Mucosa of descending colon (tissue), 3 donors: ENCODE measurements around the gene RGS11. TPM values are rescaled to one million over a fixed set of nuclear protein-coding genes. Genes with fewer than 3 reads are reported as not detected.

Source experiments
- ATAC-seq: fragments of 200-7000 bp; cut with Tn5 transposase; one replicate; pipeline ENCODE4 v1.9.1; 2020; ENCODE audit warnings: mild to moderate bottlenecking, moderate library complexity
- DNase-seq, 3 donors: peaks; one replicate each; pipeline ENCODE4 v3.0.0-alpha.2; 2020
- H3K36me3 ChIP-seq: fragments of 200-600 bp; one replicate; pipeline ENCODE4 v1.8.0; 2021; ENCODE audit warnings: low read depth, mild to moderate bottlenecking
- H3K4me1 ChIP-seq: fragments of 200-600 bp; one replicate; pipeline ENCODE4 v1.8.0; 2021; ENCODE audit warnings: low read depth, mild to moderate bottlenecking
- H3K4me3 ChIP-seq: fragments of 200-600 bp; one replicate; pipeline ENCODE4 v1.8.0; 2021; ENCODE audit warnings: mild to moderate bottlenecking
- H3K9me3 ChIP-seq: fragments of 200-600 bp; one replicate; pipeline ENCODE4 v1.8.0; 2021; ENCODE audit warnings: mild to moderate bottlenecking
- intact Hi-C, 2 donors: fragments of 100-400 bp; cut with DNase I in 1 of 2; cut with micrococcal nuclease in 1 of 2; formaldehyde crosslinking; loops; one replicate each; pipeline versions ENCODE4 v1.11.0 to v1.11.1; 2022; cut with DNase I, micrococcal nuclease
- long read RNA-seq, 2 donors: library from polyadenylated mRNA; unstranded; transcript quantifications; one replicate each; pipeline ENCODE4 v2.0.0, GENCODE V29; 2019 to 2021
- total RNA-seq, 3 donors: library from RNA; stranded (reverse); fragmentation: NEBNext Ultra II Directional in 2 of 3; extraction: Animal tissue kit (Norgen Biotek cat#: 25700) in 2 of 3; gene quantifications; one replicate each; pipeline versions ENCODE4 v1.2.1 to v1.2.4, GENCODE V29; 2021 to 2023
- TF ChIP-seq, protein P1 (sequence below): fragments of 200-600 bp; IDR thresholded peaks from one replicate; pipeline ENCODE4 v1.8.0; 2022; ENCODE audit warnings: antibody characterized with exemption, mild to moderate bottlenecking
- donor health status: DM: no; HTN: no; CAD: no; lungs with moderate emphysema.
- donor health status: DM: no; HTN: no; CAD: no.
- donor health status: DM: no; HTN: yes; CAD: no.

Gene RGS11
- 10 to 100 TPM in 1 of 3 donors, 1 to 10 TPM in 2; 2.6 to 10.0 (median 8.1) TPM for total RNA-seq
- long read RNA-seq, donor 1, partial matches to known transcripts, result 3 of 11 reads
- long read RNA-seq, donor 1, other reads (novel, unspliced or antisense), result 8 of 11 reads
- long read RNA-seq, donor 2, partial matches to known transcripts, result 0 of 1 reads
- long read RNA-seq, donor 2, other reads (novel, unspliced or antisense), result 1 of 1 reads

DNA sequence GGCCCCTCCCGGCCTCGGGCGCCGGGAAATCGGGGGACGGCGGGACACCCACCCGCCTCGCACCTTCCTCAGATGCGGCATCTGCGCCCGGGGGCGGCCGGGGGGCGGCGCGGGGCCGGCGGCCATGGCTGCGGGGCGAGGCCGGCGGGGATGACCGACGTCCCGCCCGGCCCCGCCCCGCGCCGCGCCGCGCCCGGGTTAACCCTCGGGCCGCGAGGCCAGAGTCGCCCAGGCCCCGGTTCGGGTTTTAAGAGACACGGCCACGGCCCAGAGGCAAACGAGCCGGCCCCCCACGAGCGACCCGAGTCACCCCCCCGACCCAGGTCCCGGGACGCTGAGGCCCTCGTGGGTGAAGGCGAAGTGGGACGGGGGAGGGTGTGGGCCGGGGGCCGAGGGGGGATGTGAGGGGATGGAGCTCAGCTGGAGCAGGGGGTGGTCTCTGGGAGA lies at the start of gene RGS11:
RGS11 (minus strand) TSS at position 159 of the 447 bp plus-strand sequence; CDS start at position 126, 33 bp downstream.
- peak; percentile 39 for ATAC-seq
- intact Hi-C loops, result no loop called here

DNA sequence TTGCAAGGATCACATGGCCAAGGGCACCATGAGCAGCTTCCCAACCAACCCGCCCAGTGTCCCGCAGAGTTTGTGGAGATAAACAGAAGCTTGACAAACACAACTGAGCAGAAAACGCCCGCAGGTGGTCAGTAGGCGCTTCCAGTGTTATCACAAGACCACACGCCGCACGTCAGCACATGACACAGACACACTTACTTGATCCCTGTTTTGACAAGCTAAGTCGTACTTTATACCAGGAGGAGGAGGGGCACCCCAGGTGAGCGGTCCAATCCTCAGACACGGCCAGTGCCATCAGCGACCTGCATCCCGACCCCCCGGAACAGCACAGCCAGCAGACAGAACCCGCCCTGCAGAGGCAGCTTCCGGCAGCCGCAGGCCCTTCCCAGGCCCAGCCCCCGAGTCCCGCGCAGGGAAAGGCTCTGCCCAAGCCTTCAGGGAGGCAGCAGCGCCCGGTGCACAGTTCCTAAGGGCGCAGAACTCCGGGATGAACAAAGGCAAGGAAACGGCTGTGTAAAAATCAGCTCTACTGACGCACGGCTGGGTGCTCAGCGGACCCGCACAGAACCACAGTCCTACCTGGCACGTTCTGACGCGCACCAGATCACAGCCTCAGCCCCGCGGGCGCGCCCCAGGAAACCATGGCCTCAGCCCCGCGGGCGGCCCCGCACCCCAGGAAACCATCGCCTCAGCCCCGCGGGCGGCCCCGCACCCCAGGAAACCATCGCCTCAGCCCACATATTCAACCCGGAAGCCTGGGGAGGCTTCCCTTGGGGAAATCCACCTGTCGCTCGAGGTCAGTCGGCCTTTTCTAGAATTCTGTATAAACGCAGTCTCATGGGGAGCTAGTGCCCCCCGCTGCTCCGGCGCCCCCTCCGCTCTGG lies 48.9 kb upstream of the RGS11 start:
- ATAC-seq (peak; percentile 44), DNase-seq (peak; percentile 57 to 82 (median 75))
- Histone ChIP-seq H3K4me3 (no peak overlapping the region), H3K36me3 (no peaks in the 10 kb centered on the region), H3K9me3 (no peaks in the 10 kb centered on the region), H3K4me1 (peaks cover 49% of the 10 kb centered on the region)
- intact Hi-C loops, result no loop called here
- TF ChIP-seq, protein P1, sequence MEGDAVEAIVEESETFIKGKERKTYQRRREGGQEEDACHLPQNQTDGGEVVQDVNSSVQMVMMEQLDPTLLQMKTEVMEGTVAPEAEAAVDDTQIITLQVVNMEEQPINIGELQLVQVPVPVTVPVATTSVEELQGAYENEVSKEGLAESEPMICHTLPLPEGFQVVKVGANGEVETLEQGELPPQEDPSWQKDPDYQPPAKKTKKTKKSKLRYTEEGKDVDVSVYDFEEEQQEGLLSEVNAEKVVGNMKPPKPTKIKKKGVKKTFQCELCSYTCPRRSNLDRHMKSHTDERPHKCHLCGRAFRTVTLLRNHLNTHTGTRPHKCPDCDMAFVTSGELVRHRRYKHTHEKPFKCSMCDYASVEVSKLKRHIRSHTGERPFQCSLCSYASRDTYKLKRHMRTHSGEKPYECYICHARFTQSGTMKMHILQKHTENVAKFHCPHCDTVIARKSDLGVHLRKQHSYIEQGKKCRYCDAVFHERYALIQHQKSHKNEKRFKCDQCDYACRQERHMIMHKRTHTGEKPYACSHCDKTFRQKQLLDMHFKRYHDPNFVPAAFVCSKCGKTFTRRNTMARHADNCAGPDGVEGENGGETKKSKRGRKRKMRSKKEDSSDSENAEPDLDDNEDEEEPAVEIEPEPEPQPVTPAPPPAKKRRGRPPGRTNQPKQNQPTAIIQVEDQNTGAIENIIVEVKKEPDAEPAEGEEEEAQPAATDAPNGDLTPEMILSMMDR, result no peak

More for the DNA sequence above, at the start of gene RGS11:
- no peak within 1 kb of the TSS for H3K4me3 ChIP-seq
- no peak for DNase-seq
- TF ChIP-seq, protein P1, result no peak
- H3K4me1 ChIP-seq, result peaks cover 21% of the 10 kb centered on the region
- H3K9me3 ChIP-seq, result no peaks in the 10 kb centered on the region
- no peaks in the 10 kb centered on the region for H3K36me3 ChIP-seq

DNA sequence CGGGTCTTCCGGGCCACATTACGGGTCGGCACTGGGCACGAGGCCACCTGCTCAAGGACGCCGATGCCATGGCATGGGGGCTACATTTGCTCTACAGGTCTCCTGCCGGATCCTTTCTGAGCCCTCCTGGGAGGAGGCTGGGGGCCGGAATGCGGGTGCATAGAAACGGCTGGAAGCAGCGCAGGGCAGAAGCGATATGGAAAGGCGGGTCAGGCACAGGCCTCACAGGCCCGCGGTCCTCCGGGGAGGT lies 48.4 kb upstream of the RGS11 start:
- Histone ChIP-seq H3K36me3 (no peaks in the 10 kb centered on the region), H3K4me1 (peaks cover 49% of the 10 kb centered on the region), H3K4me3 (no peak overlapping the region), H3K9me3 (no peaks in the 10 kb centered on the region)
- TF ChIP-seq, protein P1, result no peak
- ATAC-seq (no peak), DNase-seq (no peak)
- intact Hi-C loops, result no loop called here

DNA sequence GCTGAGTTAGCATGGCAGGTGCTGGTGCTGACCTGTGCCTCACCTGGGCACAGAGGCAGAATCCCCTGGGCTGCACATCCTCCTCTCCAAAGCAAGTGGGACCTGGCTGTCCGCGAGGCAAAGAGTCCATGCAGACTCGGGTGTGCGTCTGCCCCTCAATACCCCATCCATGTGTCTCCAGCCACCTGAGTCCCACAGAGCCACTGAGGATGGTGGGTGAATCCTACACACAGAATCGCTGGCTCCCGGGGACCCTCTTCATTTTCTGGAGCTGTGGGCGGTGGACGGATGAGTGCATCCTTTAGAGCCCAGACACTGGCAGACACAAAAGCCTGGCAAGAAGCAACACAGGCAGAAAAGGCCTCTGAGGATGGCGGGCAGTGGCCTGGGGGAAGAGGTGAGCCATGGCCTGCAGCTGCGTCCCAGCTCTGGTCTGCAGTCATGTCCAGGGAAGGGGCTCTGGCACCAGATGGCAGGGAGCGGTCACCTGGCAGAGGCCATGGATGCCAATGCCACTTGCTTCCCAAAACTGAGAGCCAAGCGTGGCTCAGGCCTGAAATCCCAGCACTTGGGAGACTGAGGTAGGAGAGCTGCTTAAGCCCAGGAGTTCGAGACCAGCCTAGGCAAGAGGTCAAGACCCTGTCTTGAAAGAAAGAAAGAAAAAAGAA lies 46.9 kb upstream of the RGS11 start:
- Histone ChIP-seq H3K4me1 (peaks cover 33% of the 10 kb centered on the region), H3K36me3 (no peaks in the 10 kb centered on the region), H3K9me3 (no peaks in the 10 kb centered on the region), H3K4me3 (no peak overlapping the region)
- TF ChIP-seq, protein P1, result no peak
- ATAC-seq (no peak), DNase-seq (no peak)
- intact Hi-C loops, result no loop called here

DNA sequence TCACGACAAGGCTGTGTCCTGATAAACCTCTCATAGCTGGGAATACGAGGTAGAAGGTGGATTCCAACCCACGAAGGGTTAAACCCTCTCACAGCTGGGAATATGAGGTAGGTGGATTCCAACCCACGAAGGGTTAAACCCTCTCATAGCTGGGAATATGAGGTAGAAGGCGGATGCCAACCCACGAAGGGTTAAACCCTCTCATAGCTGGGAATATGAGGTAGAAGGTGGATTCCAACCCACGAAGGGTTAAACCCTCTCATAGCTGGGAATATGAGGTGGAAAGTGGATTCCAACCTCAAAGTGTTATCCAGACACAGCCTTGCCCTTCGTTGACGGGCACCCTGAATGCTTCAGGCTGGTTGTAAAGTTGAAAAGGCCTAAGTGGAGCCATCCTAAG lies 45.8 kb upstream of the RGS11 start:
- ATAC-seq, result no peak
- no peaks in the 10 kb centered on the region for H3K9me3 ChIP-seq
- no peak overlapping the region for H3K4me3 ChIP-seq
- peaks cover 23% of the 10 kb centered on the region for H3K4me1 ChIP-seq
- no peaks in the 10 kb centered on the region for H3K36me3 ChIP-seq
- DNase-seq, result no peak
- TF ChIP-seq, protein P1, result no peak
- intact Hi-C loops, result no loop called here
